ENCODE results near the gene ETNK1.

DNA sequence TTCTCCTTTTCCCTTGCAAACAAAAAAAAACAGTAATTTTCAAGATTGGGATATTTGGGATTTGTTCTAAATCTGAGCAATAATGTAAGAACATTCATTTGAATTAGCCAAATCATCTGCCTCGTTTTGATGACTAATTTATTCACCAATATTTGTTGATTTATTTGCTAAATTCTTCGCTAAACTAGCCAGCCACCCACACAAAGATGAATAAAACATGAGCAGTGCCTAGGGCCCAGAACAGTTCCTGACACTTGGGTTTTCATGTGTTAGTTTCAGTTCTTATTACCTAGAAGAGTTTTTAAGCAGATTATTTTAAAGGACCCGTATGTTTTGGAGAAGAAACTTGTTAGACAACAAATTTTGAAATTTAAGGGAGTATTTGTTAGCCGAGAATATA is 1.4 kb downstream of the ETNK1 start:
- TF ChIP-seq, protein P1, sequence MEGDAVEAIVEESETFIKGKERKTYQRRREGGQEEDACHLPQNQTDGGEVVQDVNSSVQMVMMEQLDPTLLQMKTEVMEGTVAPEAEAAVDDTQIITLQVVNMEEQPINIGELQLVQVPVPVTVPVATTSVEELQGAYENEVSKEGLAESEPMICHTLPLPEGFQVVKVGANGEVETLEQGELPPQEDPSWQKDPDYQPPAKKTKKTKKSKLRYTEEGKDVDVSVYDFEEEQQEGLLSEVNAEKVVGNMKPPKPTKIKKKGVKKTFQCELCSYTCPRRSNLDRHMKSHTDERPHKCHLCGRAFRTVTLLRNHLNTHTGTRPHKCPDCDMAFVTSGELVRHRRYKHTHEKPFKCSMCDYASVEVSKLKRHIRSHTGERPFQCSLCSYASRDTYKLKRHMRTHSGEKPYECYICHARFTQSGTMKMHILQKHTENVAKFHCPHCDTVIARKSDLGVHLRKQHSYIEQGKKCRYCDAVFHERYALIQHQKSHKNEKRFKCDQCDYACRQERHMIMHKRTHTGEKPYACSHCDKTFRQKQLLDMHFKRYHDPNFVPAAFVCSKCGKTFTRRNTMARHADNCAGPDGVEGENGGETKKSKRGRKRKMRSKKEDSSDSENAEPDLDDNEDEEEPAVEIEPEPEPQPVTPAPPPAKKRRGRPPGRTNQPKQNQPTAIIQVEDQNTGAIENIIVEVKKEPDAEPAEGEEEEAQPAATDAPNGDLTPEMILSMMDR (IDR thresholded peaks at IDR 0.05; ENCODE audit: insufficient read depth, low read length, poor library complexity, severe bottlenecking): no peak
- no peak for TF ChIP-seq EZH2phosphoT487 (conservative IDR thresholded peaks at IDR 0.05; ENCODE audit: low read length)
